Head of caudate nucleus (tissue), 42 donors: ENCODE results near the gene STRN4.
A peak's percentile ranks its signal among the peaks of the same experiment; 100 is the strongest.

Experiments used
- DNase-seq, 42 donors: peaks; one replicate each; pipeline versions ENCODE4 v3.0.0 to v3.0.0-alpha.2; 2020 to 2021; ENCODE audit warnings: mixed read lengths in 7 of 42
- intact Hi-C: fragments of 100-400 bp; cut with DNase I; formaldehyde crosslinking; loops from one replicate; pipeline ENCODE4 v1.15.0; 2022

Gene STRN4

GRCh38 chr19:46748325-46749109 is 2.3 kb upstream of the STRN4 start:
- peak in 31 of 42 donors; percentile 43 to 87 (median 69) for DNase-seq
- intact Hi-C loops = loop anchor here (5.0 kb wide), 1 partner anchor 146 kb away; the partner anchor contains the start of gene CALM3

GRCh38 chr19:46745521-46746280 is 549 bp downstream of the STRN4 start, which contains the start of gene FKRP:
TSS of gene FKRP (plus strand) at chr19:46746057. CDS start at chr19:46755451, 9,394 bp downstream.
- intact Hi-C loops = loop anchor here (5.0 kb wide), 1 partner anchor 143 kb away; the partner anchor contains the start of gene CALM3
- peak in 15 of 42 donors; percentile 40 to 72 (median 53) for DNase-seq

- peak in 2 of 42 donors; percentile 20 to 27 for DNase-seq
- intact Hi-C loops = loop anchor here (5.0 kb wide), 1 partner anchor 143 kb away; the partner anchor contains the start of gene CALM3
These were observed 1.2 kb downstream of the STRN4 start for GRCh38 chr19:46745030-46745429.

GRCh38 chr19:46744005-46744691 is 2.1 kb downstream of the STRN4 start:
- peak in 19 of 42 donors; percentile 31 to 80 (median 52) for DNase-seq
- intact Hi-C loops = no loop called here

- intact Hi-C loops = no loop called here
These were observed 3.2 kb downstream of the STRN4 start for GRCh38 chr19:46742926-46743480.

GRCh38 chr19:46741447-46741846 is 4.8 kb downstream of the STRN4 start:
- peak in 29 of 42 donors; percentile 47 to 87 (median 66) for DNase-seq
- intact Hi-C loops = no loop called here

More at GRCh38 chr19:46742926-46743480, 3.2 kb downstream of the STRN4 start:
- DNase-seq = no peak

GRCh38 chr19:46739290-46739771 is 6.9 kb downstream of the STRN4 start:
- intact Hi-C loops = no loop called here

GRCh38 chr19:46737761-46738171 is 8.5 kb downstream of the STRN4 start:
- DNase-seq = peak in 21 of 42 donors; percentile 29 to 77 (median 64)
- intact Hi-C loops = no loop called here

More at GRCh38 chr19:46739290-46739771, 6.9 kb downstream of the STRN4 start:
- peak in 38 of 42 donors; percentile 49 to 94 (median 76) for DNase-seq

GRCh38 chr19:46737298-46737654 is 9.0 kb downstream of the STRN4 start:
- intact Hi-C loops = no loop called here
- DNase-seq = no peak

GRCh38 chr19:46736531-46737297 is 9.5 kb downstream of the STRN4 start:
- intact Hi-C loops = no loop called here
- DNase-seq = peak in 5 of 42 donors; percentile 11 to 75 (median 46)

- intact Hi-C loops = no loop called here
- DNase-seq = no peak
These were observed 12.5 kb downstream of the STRN4 start for GRCh38 chr19:46733690-46734292.

GRCh38 chr19:46732966-46733689 is 13.1 kb downstream of the STRN4 start:
- peak in 4 of 42 donors; percentile 14 to 54 (median 43) for DNase-seq
- intact Hi-C loops = no loop called here

- intact Hi-C loops = no loop called here
- peak in 19 of 42 donors; percentile 15 to 74 (median 55) for DNase-seq
These were observed 13.9 kb downstream of the STRN4 start for GRCh38 chr19:46732172-46732938.

GRCh38 chr19:46731584-46731983 is 14.7 kb downstream of the STRN4 start:
- intact Hi-C loops = no loop called here
- peak in 7 of 42 donors; percentile 18 to 69 (median 49) for DNase-seq

- peak in 2 of 42 donors; percentile 6 to 43 for DNase-seq
- intact Hi-C loops = no loop called here
These were observed 15.2 kb downstream of the STRN4 start for GRCh38 chr19:46731007-46731501.

GRCh38 chr19:46730595-46730994 is 15.7 kb downstream of the STRN4 start:
- no peak for DNase-seq
- intact Hi-C loops = no loop called here
